Activated T-cell treated with anti-CD3 and anti-CD28 coated beads, Interleukin-2, amount 50 U/mL, for 1 hour (primary cell): Measurements from ENCODE around the gene USP9X.
"Not testable (repeated sequence)": the region's sequence is repeated elsewhere in the genome, so short reads cannot be mapped to it uniquely, and the experiment has no call there.

ENCODE experiments used
- DNase-seq: peaks from one replicate; pipeline ENCODE4 v3.0.0-alpha.2; 2020

The USP9X gene

DNA sequence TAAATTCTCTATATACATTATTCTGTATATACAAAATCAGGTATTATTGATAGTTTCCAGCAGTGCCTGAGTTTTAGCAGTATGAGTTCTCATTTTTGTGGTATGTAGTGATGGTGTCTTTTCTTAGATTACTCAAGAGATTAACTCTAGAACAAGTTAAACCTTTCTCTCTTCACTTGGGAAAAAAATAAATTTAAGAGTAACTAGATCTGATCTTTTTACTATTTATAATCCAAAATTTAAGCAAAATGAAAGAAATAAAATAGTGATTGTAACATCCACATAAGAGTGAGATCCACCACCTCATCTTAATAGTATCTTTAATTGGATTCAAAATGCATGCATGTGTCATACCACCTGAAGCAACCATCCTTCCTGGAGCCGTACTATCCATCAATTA, 124.6 kb downstream of the USP9X start:
- no peak for DNase-seq

- no peak for DNase-seq
These were observed 139.4 kb downstream of the USP9X start for GRCh38 chrX:41224605-41225004.

DNA sequence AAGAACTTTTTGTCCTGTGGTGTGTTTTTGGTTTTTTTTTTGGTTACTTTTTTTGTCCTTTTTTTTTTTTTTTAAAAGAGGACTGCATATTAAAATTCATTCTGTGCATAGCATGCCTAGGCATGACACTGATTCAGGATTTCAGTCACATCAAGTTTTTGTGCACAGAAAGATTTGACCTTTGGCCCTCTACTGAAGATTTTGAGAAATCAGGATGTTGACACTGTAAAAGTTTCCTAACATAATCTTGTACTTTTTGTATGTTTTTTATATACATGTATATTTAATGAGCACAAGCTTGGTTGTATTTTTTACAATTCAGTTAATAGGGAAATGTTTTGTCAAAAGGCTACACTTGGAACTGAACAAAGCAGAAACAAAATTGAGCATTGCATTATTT, 148.7 kb downstream of the USP9X start:
- no peak for DNase-seq

- not testable (repeated sequence) for DNase-seq
These were observed 149.2 kb downstream of the USP9X start for GRCh38 chrX:41234471-41234870.

DNA sequence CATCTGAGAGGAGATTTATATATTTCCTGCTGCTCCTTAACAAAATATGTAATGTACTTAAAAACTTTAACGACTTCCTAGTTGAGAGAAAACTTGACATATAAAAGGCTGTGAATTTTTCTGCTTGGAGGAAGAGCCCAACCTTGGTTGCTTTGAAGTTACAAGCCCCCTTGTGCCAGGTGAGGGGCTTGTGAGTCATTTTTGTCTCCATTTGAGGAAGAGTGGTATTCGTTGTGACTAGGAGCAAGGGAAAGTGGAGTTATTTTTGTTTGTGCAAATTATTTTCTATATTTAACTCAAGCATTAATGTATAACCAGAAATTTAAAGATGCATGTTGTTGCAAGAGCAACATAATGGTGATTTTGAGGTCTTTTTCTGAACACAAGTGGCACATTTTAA, 149.7 kb downstream of the USP9X start:
- DNase-seq = no peak

GRCh38 chrX:41236629-41237028, 151.4 kb downstream of the USP9X start:
- DNase-seq = no peak

- DNase-seq = no peak
These were observed 155.3 kb downstream of the USP9X start for GRCh38 chrX:41240509-41240908.

DNA sequence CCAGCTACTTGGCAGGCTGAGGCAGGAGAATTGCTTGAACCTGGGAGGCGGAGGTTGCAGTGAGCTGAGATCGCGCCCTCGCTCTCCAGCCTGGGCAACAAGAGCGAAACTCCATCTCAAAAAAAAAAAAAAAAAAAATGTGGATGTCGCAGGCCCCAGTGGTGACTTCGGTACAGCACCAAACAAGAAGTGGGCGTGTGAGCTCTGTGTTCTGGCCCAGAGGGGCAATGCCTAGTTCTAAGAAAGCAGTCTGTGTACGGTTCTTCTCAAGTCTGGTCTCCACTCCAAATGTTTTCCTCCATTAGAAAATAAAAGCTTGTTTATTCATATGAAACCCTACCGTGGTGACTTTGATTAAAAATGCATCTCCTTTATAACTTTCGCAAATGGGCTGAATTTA, 156.7 kb downstream of the USP9X start:
- no peak for DNase-seq

GRCh38 chrX:41245641-41246040, 160.4 kb downstream of the USP9X start:
- no peak for DNase-seq

DNA sequence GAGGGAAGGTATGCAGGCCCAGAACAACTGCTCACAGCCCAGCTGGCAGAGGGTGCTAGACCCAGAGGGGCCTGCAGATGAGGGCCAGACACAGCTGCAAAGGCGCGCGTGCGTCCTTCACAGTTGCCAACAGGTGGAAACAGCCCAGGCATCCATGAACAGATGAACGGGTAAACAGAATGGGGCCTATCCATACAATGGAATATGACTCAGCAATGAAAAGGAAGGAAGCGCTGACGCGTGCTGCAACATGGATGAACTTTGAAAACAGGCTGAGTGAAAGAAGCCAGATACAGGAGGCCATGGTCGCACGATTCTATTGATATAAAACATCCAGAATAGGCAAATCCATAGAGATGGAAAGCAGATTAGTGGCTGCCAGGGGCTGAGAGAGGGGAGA, 165.6 kb downstream of the USP9X start:
- DNase-seq = no peak

DNA sequence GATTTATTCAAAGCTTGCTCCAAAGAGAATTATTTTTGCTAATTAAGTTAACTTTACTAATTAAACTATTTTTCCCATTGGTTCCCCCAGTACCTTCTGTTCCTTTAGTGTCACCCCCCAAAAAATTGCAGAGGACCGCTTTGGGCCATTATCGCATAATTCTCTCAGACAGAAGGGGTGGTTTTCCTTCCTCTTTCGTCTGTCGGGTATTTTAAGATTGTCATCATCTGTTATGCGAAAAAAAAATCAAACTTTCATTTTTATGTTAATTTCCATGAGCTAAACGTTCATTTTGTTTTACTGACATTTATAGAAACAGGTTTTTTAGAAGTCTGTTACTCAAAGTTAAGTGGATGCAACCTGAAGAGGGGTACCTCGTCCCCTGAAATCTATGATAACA, 172.6 kb downstream of the USP9X start:
- no peak for DNase-seq

GRCh38 chrX:41258226-41258625, 173.0 kb downstream of the USP9X start:
- no peak for DNase-seq

GRCh38 chrX:41258871-41259270, 173.6 kb downstream of the USP9X start:
- no peak for DNase-seq

- no peak for DNase-seq
These were observed 174.3 kb downstream of the USP9X start for GRCh38 chrX:41259516-41259915.

- DNase-seq = peak; percentile 36
These were observed 180.4 kb downstream of the USP9X start for GRCh38 chrX:41265615-41266014.

- no peak for DNase-seq
These were observed 188.4 kb downstream of the USP9X start for GRCh38 chrX:41273638-41274037.

GRCh38 chrX:41275661-41276609, 190.7 kb downstream of the USP9X start:
- DNase-seq = peak; percentile 64

DNA sequence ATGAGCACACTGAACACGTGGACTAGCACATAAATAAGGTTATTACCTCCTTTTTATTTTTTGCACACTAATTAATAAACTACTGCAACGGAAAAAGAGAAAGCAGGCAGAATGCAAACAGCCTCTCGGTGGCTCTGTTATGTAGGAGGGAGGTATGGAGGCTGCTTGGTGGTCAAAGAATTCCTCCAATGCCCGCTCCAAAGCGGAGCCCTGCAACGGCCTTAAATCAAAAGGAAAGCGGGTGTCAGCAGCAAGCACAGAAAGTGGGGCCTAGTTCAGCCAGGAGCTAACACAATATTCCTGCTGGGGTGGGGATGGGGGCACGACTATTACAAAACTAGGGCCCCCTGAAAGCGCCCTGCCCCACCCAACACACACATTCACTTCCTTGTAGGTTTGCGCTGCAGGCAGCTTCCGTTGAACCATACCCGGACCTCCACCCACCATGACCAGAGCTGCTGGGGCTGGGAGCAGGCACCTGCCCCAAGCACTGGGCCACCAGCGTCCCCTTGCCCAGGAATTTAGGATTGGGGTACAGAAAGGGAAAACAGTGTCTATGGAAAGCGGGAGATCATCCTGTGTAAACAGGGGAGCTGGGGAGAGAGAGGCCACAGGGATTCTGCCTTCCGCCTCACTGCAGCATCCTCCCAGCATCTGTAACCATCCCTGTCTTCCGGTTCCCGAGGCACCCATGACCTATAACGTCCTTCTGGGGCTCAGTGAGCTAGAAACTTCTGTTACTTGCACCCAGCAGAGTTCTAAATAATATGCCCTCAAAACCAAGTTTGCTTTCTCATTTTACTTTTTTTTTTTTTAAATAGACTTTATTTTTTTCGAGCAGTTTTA, 191.6 kb downstream of the USP9X start:
- peak; percentile 19 for DNase-seq

GRCh38 chrX:41282307-41282706, 197.1 kb downstream of the USP9X start:
- DNase-seq = not testable (repeated sequence)

DNA sequence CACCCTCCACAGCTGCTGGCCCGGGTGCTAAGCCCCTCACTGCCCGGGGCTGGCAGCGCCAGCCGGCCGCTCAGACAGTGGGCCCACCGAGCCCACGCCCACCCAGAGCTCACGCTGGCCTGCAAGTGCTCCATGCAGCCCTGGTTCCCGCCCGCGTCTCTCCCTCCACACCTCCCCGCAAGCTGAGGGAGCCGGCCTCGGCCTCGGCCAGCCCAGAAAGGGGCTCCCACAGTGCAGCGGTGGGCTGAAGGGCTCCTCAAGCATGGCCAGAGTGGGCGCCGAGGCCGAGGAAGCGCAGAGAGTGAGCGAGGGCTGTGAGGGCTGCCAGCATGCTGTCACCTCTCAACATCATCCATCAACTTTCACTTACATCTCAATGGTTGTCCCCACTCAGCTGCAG, 200.7 kb downstream of the USP9X start:
- not testable (repeated sequence) for DNase-seq
